SH-SY5Y (cell line): ENCODE measurements around the gene ASPM.

Source experiments
- GATA2 ChIP-seq: IDR thresholded peaks from 2 replicates; pipeline ENCODE4 v1.6.1; 2011; ENCODE audit warnings: mild to moderate bottlenecking, low read depth, low read length
- GATA3 ChIP-seq: IDR thresholded peaks from 2 replicates; pipeline ENCODE4 v1.6.1; 2011; ENCODE audit warnings: low read depth, mild to moderate bottlenecking, low read length, moderate library complexity

GRCh38 chr1:197130677-197131304 is 15.7 kb downstream of the ASPM start:
- TF ChIP-seq GATA2: no peak
- no peak for TF ChIP-seq GATA3
